Astrocyte of the spinal cord (primary cell): ENCODE measurements around the gene WWTR1.

Experiments used
- DNase-seq: peaks from one replicate; pipeline ENCODE4 v3.0.0; 2011; ENCODE audit warnings: low read depth, low spot score
- H3K4me3 ChIP-seq: 2 replicates; pipeline ENCODE4 v1.5.1; 2011; ENCODE audit warnings: low read depth, mild to moderate bottlenecking, low read length, moderate library complexity
- in situ Hi-C: cut with HindIII; loops from 2 replicates; pipeline ENCODE4 v1.10.0; 2017; ENCODE audit warnings: low sequenced_read_pairs
- TF ChIP-seq, protein P1 (sequence below): IDR thresholded peaks from 2 replicates; pipeline ENCODE4 v1.5.1; 2012; ENCODE audit warnings: low read depth, mild to moderate bottlenecking, low read length, inconsistent platforms

Gene WWTR1

DNA sequence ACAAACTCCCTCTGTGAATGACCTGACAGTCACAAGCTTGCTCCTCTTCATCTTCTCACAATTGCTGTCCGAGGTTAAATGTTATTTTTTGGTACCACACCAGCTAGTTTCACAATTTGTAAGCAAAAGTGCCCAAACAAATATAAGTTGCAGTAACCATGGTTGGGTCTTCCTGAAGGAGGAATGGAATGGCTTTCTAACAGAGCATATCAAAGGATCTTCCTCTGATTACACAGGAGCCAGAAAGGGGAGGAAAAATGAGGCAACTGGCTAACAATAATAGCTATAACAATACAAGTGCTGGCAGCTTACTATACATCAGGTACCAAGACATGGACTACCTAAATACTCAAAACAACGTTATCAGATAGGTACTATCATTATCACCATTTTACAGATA is 90.4 kb downstream of the WWTR1 start:
- in situ Hi-C loops: no loop called here
- no peak overlapping the region for H3K4me3 ChIP-seq
- DNase-seq: no peak
- TF ChIP-seq, protein P1, sequence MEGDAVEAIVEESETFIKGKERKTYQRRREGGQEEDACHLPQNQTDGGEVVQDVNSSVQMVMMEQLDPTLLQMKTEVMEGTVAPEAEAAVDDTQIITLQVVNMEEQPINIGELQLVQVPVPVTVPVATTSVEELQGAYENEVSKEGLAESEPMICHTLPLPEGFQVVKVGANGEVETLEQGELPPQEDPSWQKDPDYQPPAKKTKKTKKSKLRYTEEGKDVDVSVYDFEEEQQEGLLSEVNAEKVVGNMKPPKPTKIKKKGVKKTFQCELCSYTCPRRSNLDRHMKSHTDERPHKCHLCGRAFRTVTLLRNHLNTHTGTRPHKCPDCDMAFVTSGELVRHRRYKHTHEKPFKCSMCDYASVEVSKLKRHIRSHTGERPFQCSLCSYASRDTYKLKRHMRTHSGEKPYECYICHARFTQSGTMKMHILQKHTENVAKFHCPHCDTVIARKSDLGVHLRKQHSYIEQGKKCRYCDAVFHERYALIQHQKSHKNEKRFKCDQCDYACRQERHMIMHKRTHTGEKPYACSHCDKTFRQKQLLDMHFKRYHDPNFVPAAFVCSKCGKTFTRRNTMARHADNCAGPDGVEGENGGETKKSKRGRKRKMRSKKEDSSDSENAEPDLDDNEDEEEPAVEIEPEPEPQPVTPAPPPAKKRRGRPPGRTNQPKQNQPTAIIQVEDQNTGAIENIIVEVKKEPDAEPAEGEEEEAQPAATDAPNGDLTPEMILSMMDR: no peak

DNA sequence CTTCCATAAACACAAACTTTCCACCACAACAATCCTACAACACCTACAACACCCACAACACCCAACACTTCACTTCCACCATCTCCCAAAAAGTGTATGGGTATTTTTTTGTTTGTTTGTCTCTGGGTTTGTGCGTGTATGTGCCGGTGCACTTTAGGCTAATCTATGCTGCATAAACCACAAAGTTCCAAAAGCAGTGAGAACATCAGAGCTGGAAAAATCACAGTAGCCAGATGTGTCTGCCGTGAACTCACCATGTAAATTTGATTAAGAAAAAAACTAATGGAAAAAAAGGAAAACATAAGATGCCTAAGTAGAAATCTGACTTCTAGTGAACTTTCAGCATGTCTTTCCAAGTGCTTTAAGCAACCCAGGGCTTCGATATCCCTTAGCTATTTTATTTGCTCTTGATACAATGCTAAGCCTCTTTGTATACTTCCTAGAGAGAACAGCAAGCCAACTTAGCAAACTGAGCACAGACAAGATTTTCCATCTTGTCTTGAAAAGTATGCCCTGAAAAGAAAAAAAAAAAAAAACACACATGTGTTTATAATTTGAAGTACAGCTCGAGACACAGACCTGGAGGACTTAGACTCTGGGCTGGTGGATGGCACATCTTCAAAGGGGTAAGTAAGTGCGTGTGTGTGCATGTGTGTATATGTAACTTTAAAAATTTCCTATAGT is 91.4 kb downstream of the WWTR1 start:
- in situ Hi-C loops: no loop called here
- TF ChIP-seq, protein P1: no peak
- DNase-seq: no peak
- H3K4me3 ChIP-seq: no peak overlapping the region

DNA sequence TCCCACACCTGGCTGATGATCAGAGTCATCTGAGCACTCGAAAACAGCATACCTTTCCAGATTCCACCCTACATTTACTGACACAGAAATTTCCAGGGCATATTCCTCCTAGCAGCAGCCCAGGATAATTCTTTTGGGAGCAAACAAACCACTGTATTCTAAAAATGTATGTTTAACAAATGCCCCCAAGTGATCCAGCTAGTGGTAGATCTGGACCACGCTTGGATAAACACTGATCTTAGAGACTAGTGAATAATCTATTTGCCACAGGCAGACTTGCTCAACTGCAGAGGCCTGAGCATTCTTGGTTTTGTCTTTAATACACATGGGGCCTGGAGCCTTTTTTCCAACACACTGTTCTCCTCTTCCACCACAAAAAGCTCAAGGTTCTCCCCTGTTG is 93.7 kb downstream of the WWTR1 start:
- TF ChIP-seq, protein P1: no peak
- peak; percentile 49 for DNase-seq
- H3K4me3 ChIP-seq: no peak overlapping the region
- in situ Hi-C loops: no loop called here

DNA sequence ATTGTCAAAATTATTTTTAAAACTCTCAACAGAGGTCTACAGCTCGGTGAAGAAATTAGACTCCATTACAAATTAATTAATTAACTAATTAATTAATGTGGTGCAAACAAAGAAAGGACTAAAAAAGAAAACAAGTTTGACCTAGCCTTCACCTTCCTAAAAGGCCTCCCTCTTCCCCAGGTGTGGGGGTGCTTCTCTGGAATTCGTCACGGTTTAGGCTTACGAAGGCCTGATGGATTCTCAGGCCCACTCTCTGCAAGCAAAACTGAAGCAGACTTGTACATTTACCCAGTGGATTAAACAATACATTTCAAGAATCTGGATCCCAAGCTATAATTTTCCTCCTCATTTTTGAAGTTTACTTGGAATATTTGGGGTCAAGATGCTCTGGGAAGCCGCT is 94.7 kb downstream of the WWTR1 start:
- no peak for DNase-seq
- TF ChIP-seq, protein P1: no peak
- in situ Hi-C loops: no loop called here
- no peak overlapping the region for H3K4me3 ChIP-seq

DNA sequence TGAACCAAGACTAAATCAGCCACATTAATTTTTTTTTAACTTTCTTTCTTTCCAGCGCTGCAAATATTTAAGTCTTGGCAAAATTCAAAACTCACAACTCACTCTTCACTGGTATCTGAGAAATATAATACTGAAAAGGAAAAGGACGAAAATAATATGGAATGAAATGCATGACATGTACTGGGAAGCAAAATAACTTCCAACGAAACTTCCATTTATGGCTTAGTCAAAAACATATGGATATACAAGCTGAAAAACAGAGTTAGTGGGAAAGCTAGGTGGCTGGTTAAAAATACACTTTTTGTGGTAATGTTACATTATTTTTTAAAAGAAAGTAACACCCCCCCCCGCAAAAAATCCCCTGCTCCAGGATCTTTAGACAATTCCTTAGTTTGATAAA is 97.2 kb downstream of the WWTR1 start:
- DNase-seq: no peak
- TF ChIP-seq, protein P1: no peak
- H3K4me3 ChIP-seq: no peak overlapping the region
- in situ Hi-C loops: no loop called here

DNA sequence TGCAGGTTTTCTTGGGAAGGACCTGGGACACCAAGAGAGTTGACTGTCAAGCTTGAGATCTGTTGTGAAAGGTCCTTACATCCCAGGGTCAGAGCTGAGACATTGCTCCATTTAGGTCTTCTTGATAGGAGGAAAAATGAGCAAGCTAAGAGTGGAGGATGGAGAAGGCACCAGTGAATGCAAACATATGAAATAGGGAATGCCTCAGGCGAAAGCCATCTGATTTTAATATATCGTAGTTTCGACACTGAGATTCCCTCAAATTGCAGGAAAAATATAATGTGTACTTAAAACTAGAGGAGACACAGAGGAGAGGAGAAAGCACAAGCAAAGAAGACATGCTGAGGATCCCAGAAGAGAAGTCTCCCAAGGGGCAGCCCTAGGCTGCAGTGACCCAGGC is 97.8 kb downstream of the WWTR1 start:
- no peak overlapping the region for H3K4me3 ChIP-seq
- in situ Hi-C loops: no loop called here
- TF ChIP-seq, protein P1: no peak
- no peak for DNase-seq
